GM23248 (cell line): Measurements from ENCODE around the gene SH3RF3.

Source experiments
- EZH2 ChIP-seq: fragments of 200-600 bp; sonication (generic); IDR thresholded peaks from 2 replicates; pipeline ENCODE4 v1.6.1; 2018; ENCODE audit warnings: antibody characterized with exemption, mild to moderate bottlenecking; ENCODE audit not compliant: insufficient read depth, poor library complexity, severe bottlenecking
- EZH2phosphoT487 ChIP-seq: fragments of 200-600 bp; sonication (generic); IDR thresholded peaks from 2 replicates; pipeline ENCODE4 v1.6.1; 2018; ENCODE audit warnings: antibody characterized with exemption, moderate library complexity, mild to moderate bottlenecking, low read depth; ENCODE audit not compliant: insufficient read depth

DNA sequence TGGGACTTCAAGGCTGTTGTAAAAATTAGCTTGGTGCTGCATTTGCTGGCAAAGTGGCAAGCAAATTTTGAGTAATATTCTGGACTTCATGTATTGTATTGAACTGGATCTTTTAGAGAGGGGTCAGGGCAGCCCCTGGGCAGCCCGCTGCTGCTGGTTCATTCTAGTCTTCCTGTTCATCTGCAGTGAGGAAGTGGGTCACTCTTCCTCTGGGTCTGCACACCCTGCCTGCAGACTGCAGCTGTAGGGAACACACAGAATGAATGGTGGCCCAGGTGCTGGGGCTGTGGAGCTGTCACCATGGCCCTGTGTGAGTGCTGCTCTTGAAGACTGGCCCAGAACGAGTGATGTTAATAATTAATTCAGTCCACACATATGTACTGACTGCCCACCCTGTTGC lies 9.4 kb downstream of the SH3RF3 start:
- TF ChIP-seq EZH2phosphoT487, result no peak
- no peak for TF ChIP-seq EZH2
